NCI-H146 treated with DMSO at 0.1 percent for 48 hours (cell line): ENCODE data around the gene GREB1.

ENCODE experiments used
- DNase-seq: peaks from one replicate; lab custom pipeline; 2025; ENCODE audit not compliant: unreplicated experiment; lab: John Stamatoyannopoulos, UW

GREB1 gene

GRCh38 chr2:11631462-11631861, 97.6 kb downstream of the GREB1 start:
- DNase-seq: no peak

- no peak for DNase-seq
These were observed 100.2 kb downstream of the GREB1 start for GRCh38 chr2:11633923-11634478.

- DNase-seq: no peak
These were observed 100.7 kb downstream of the GREB1 start for GRCh38 chr2:11634584-11634983.

- DNase-seq: no peak
These were observed 101.3 kb downstream of the GREB1 start for GRCh38 chr2:11635141-11635540.

- DNase-seq: no peak
These were observed 102.9 kb downstream of the GREB1 start for GRCh38 chr2:11636593-11637295.

- DNase-seq: no peak
These were observed 103.7 kb downstream of the GREB1 start for GRCh38 chr2:11637546-11637945.

- DNase-seq: no peak
These were observed 105.7 kb downstream of the GREB1 start for GRCh38 chr2:11639503-11639902.

GRCh38 chr2:11640132-11640531, 106.3 kb downstream of the GREB1 start:
- no peak for DNase-seq

- DNase-seq: no peak
These were observed 109.1 kb downstream of the GREB1 start for GRCh38 chr2:11642972-11643371.

GRCh38 chr2:11644293-11644692, 110.4 kb downstream of the GREB1 start:
- no peak for DNase-seq

GRCh38 chr2:11646530-11646929, 112.7 kb downstream of the GREB1 start:
- DNase-seq: no peak

GRCh38 chr2:11647834-11648600, 114.2 kb downstream of the GREB1 start:
- DNase-seq: no peak

- no peak for DNase-seq
These were observed 115.2 kb downstream of the GREB1 start for GRCh38 chr2:11649093-11649492.

- DNase-seq: no peak
These were observed 118.2 kb downstream of the GREB1 start for GRCh38 chr2:11651856-11652548.

GRCh38 chr2:11652553-11652952, 118.7 kb downstream of the GREB1 start:
- no peak for DNase-seq

- no peak for DNase-seq
These were observed 121.7 kb downstream of the GREB1 start for GRCh38 chr2:11655495-11655894.

- DNase-seq: no peak
These were observed 122.4 kb downstream of the GREB1 start for GRCh38 chr2:11656252-11656651.

- DNase-seq: no peak
These were observed 122.8 kb downstream of the GREB1 start for GRCh38 chr2:11656671-11657101.

GRCh38 chr2:11657195-11657594, 123.3 kb downstream of the GREB1 start:
- no peak for DNase-seq

- DNase-seq: no peak
These were observed 123.8 kb downstream of the GREB1 start for GRCh38 chr2:11657646-11658045.
